NCI-H1092 (cell line): ENCODE data around the gene CTAG1A.
"Not testable (repeated sequence)": the region's sequence is repeated elsewhere in the genome, so short reads cannot be mapped to it uniquely, and the experiment has no call there.

ENCODE experiments used
- DNase-seq: peaks from one replicate; lab custom pipeline; 2025; lab: John Stamatoyannopoulos, UW

CTAG1A gene

DNA sequence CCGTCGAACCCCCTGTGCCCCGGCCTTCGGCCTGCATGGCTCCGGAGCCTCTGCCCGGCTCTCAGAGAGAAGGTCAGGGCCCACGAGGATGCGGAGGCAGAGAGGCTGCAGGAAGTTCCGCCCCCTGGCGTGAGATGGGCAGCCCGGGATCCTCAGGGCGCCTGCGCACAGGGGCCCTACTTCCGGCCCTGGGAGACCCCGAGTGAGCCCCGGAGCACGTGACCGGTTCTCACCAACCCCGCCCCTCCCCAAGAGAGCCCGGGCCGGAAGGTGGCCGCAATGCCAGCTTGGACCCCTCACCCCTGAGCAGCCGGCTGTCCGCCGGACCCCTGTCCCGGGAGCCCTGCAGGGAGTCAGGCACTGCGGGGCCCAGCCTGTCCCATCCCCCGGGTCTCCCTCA, 34.2 kb downstream of the CTAG1A start, which contains the start of gene CTAG1B:
Gene CTAG1B, minus strand, starts transcription at position 101 of the 400 bp plus-strand sequence. Its CDS starts 64 bp downstream, at position 37.
- not testable (repeated sequence) for DNase-seq

DNA sequence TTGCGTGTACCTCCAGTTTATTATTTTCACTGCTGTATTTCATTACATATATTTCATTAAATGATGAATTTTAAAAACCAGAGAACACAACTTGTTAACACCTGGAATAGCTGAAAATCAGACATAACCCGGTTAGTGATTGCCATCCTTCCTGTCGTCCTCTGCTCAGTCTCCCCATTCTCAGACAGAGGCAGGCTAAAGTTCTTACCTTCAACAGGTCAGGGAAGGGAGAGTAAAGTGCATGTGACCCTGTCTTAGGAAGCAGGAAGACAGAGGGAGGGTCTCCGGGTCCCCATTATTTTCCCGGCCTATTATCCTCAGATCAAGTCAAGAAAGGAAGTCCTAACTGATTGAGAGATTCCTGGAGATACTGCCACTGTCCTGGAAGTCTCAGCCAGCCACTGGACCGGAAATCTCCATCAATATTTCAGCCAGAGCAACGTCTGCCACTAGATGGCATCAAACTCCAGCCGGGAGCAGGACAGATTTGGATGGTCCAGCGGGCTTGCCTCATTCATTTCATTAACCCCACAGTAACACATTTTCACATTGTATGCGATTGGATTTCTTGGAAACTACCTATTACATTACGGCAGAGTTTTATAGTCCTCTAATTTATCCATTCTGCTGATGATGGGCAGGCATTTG, 36.0 kb downstream of the CTAG1A start:
- not testable (repeated sequence) for DNase-seq

- DNase-seq = not testable (repeated sequence)
Measured at GRCh38 chrX:154628960-154629359, 44.0 kb downstream of the CTAG1A start.

- DNase-seq = not testable (repeated sequence)
Measured at GRCh38 chrX:154630949-154631348, 46.0 kb downstream of the CTAG1A start.

DNA sequence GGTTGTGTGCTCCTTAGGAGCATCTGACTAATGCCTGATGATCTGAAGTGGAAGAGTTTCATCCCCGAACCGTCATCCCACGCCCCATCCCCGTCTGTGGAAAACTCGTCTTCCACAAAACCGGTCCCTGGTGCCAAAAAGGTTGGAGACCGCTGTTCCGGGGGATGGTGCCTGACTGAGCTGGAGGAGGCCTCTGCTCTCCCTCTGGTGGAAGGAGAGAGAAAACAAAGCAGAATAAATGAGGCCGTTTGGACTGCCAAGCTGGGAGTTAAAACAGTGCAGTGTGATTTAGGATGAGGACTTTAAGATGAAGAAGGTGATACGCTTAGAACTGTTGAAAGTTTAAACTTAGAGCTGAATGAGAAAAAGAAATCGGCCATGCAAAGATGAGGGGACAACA, 48.7 kb downstream of the CTAG1A start:
- not testable (repeated sequence) for DNase-seq
